Renal cortical epithelial cell (primary cell): Measurements from ENCODE around the gene FBRSL1. TPM values are rescaled to one million over a fixed set of nuclear protein-coding genes. Genes with fewer than 3 reads are reported as not detected.

Experiments
- DNase-seq: peaks from one replicate; pipeline ENCODE4 v3.0.0-alpha.2; 2011; ENCODE audit warnings: low read depth
- total RNA-seq: library from RNA; depleted of rRNA; stranded (reverse); fragments of >200 nt; gene quantifications from 2 replicates; pipeline ENCODE4 v1.2.3, GENCODE V29; 2014

FBRSL1 gene
- total RNA-seq, 1 donor from 2014 or later, result 10.6 TPM

DNA sequence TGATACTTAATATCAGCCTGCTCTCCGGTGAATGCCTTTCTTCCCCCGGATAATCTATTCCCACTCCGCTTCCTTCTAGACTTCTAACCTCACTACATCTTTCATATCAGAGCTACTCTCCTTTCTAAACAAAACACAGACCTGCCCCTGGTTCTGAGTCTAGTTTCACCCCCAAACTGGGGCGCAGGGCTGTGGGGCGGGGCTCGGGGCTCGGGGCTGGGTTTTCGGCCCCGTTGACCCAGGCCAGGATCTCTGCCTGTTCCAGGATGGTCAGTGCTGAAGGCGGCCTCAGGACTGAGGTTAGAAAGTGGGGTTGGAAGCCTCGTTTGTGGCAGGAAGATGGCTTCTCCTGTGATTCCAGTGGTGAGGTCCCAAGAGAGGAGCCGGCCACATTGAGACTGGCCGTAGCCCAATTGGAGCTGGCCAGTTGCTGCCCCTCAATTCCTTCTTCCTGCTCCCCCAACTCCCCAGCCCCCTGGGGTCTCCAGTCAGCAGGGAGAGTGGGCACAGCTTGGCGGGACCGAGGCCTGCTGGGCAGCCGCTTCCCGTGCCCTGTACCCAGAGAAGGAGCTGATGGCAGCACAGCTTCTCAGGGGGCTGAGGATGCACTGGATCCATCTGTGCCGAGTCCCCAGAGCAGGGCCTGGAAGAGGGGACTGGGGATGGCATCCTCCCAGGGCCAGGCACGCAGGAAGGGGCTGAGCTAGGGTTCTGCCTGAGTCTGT is 67.5 kb downstream of the FBRSL1 start:
- DNase-seq, result no peak

DNA sequence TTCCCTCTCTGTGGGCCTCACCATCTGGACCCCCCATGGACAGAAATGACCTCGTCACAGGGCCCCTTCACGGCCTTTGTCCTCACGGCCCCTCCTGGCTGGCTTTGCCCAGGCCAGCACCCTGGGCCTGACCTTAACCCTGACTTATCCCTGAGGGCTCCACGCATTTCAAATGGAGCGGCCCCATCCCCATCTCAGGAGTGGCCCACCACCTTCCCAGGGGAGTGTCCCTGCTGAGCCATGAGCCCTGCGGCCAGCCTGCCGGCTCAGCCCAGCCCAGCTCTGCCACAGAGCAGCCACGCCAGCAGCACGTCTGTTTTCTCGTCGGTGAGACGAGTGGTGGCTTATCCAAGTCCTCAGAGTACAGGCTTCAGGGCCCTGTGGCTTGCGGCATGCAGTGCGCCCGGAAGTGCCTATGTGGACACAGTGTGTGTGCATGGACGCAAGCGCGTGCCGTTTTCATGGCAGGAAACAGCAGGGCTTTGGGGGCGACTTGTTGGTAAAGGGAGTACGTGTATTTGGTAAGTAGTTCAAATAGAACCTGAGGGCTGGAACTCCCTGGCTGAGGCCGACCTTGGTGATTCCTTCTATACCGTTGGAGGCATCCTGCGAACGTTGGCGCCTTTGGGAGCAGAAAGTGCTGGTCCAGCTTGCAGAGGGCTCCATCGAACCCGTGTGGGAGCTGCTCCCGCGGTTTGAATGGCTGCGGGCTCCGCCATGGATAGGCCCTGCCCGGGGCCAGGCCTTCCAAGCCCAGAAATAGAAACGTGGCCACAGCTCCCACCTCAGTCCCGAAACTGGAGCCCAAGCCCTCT is 68.3 kb downstream of the FBRSL1 start:
- no peak for DNase-seq

DNA sequence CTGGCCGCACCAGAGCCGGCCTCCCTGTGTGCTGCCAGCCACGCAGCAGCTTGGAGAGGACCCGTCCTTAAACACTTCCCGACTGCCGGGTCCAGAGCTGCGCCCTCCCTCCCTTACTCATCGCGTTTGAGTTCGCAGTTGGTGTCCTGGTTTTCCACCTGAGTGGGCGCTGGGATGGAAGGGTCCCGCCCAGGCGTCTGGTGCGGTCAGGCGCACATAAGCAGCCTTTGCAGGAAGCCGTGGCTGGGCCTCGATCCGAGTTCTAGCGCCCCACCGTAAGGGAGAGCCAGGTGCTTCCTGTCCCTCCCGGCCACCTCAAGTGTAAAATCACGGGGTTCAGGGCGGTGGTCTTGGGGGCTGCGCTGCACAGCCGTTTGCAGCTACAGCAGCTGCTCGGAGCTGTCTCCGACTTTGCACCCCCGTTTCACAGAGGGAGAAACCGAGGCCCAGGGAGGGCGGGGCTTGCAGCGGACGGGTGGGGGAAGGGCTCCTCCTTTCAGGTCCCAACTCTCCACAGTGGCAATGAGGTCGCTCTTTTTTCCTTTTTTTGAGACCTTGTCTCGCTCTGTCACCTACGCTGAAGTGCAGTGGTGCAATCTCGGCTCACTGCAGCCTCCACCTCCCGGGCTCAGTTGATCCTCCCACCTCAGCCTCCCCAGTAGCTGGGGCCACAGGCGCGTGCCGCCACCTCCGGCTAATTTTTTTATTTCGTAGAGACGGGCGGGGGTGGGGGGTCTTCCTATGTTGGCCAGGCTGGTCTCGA is 69.1 kb downstream of the FBRSL1 start:
- DNase-seq, result peak; percentile 40

DNA sequence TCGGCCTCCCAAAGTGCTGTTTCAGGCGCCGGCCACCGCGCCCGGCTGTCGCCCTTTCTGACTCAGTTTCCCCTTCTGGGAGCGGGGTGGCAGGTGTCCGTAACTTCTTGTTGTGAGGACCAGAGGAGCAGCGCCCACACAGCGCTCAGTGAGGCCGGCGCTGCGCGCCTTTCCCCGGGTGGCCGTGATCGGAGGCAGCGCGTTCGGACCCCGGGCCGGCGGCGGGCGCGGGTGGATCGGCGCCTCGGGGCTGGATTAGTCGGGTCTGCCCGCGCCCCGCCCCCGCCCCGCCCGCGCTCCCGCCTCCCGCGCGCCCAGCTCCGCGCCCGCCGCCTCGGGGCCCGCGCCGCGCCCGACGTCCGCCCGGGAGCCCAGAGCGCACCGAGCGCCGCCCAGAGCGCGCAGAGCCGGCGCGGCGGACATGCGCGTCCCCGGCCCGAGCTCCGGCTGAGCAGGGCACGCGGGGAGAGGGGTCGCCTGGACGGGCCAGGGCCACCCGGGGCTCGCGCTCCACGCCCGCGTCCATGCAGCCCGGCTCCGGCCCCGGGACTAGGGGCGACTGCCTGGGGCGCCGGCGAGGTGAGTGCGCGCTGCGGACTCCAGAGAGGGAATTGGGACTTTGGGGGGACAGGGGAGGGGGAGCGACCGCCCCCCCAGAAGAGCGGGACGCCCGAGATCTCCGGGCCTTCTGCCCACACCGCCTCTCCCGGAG is 69.9 kb downstream of the FBRSL1 start:
- DNase-seq, result no peak

DNA sequence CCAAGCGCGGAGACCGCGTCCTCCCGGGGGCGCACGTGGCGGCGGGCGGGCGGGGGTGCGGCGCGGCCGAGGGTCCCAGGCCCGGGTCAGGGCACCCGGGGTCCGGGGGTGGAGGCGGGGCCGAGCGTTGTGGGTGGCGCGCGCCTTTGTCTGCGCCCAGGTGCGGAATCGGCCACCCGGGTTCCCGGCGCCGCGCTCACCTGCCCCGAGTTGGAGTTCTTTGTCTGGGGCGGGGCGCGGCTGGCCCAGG is 70.3 kb downstream of the FBRSL1 start:
- no peak for DNase-seq

DNA sequence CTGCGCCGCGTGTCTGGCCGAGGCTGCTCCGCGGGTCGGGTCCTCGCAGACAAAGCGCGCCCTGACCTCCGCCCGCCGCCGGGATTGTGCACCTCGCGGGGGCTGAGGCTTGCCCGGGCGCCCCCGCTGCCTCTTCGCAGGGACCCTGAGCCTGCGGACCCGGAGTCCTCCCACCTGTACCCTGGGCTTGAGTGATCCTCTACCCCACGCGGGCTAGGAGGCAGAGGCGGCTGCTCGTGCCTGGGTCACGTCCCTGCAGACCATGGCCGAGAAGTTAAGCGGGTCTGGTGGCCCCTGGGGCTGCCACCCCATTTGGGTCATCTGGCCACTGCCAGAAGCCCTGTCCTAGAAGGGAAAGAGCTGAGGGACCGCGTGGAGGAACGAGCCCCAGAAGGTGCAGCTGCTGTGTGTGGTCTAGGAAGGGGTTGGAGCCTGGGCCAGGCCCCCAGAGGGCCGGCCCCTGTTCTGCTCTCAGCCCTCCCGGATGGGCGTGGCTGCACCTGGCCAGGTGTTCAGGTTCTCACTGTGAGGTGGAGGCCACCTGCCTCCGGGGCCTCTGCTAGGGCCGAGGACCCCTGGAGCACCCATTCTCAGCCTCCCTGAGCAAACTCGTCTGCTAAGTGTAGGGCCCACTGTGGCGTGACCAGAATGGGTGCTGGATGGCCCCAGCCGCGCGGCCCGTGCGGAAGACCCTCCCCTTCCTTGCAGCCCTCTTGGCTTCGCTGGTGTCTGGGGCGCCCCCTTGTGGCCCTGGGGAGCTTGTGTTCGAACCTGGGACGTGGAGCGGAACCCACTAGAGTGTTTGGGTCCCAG is 70.9 kb downstream of the FBRSL1 start:
- DNase-seq, result peak; percentile 10

Other genes starting within 250 kb of the FBRSL1 start
- gene GALNT9, start 160.6 kb upstream of the FBRSL1 start, total RNA-seq, result 0.35 and 4.2 TPM in 2 replicates
- gene LRCOL1, start 120.4 kb downstream of the FBRSL1 start, total RNA-seq, result 0.15 TPM in 1 of 2 replicates, not detected in the other
- not detected in 2 replicates for gene P2RX2, start 128.6 kb downstream of the FBRSL1 start, total RNA-seq
- 13.3 and 13.7 TPM in 2 replicates for gene POLE, start 197.2 kb downstream of the FBRSL1 start, total RNA-seq
- 10.5 and 23.1 TPM in 2 replicates for gene PXMP2, start 197.4 kb downstream of the FBRSL1 start, total RNA-seq
- 53.1 and 104 TPM in 2 replicates for gene PGAM5, start 220.7 kb downstream of the FBRSL1 start, total RNA-seq